ENCODE measurements around the gene SLC39A12. TPM values are rescaled to one million over a fixed set of nuclear protein-coding genes. Genes with fewer than 3 reads are reported as not detected.

The SLC39A12 gene
- total RNA-seq, 1 donor, result not detected

DNA sequence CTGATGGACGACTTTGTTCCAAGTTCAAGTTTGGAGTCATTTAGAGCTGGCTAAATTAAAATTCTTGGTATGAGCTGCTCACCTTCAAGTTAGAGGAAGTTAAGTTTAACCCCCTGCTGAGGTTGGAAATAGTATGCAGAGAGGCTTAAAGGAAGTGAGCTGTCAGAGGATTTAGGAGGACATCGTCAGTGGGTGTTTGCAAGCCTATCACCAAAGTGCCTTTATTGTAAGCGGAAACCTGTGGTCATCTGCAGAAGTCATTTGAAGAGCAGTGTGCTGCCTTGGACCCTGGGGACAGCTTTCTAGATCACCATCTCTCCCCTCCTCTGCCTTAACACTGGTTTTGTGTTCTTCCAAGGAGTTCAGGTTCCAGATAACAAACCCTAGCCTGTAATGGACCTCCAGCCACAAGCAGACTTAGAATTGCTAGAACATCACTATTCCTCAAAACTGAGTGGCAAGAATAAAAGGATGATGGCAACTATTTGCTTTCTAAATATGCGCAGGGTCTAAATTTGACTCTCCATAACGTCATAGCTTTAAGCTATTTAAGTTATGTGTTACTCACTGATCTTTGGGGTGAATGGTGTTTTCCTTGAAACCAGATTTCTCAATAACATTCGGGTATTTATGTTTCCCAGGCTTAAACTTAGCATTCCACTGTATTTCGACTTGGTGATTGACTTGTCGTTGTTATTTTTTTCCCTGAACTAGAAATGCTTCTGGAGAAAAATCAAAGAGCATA is 93.4 kb downstream of the SLC39A12 start:
- TF ChIP-seq, protein P1, sequence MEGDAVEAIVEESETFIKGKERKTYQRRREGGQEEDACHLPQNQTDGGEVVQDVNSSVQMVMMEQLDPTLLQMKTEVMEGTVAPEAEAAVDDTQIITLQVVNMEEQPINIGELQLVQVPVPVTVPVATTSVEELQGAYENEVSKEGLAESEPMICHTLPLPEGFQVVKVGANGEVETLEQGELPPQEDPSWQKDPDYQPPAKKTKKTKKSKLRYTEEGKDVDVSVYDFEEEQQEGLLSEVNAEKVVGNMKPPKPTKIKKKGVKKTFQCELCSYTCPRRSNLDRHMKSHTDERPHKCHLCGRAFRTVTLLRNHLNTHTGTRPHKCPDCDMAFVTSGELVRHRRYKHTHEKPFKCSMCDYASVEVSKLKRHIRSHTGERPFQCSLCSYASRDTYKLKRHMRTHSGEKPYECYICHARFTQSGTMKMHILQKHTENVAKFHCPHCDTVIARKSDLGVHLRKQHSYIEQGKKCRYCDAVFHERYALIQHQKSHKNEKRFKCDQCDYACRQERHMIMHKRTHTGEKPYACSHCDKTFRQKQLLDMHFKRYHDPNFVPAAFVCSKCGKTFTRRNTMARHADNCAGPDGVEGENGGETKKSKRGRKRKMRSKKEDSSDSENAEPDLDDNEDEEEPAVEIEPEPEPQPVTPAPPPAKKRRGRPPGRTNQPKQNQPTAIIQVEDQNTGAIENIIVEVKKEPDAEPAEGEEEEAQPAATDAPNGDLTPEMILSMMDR (IDR thresholded peaks at IDR 0.05; ENCODE audit: insufficient read depth, low read length), result no peak
- DNase-seq (ENCODE audit: low read depth), result peak; percentile 31

DNA sequence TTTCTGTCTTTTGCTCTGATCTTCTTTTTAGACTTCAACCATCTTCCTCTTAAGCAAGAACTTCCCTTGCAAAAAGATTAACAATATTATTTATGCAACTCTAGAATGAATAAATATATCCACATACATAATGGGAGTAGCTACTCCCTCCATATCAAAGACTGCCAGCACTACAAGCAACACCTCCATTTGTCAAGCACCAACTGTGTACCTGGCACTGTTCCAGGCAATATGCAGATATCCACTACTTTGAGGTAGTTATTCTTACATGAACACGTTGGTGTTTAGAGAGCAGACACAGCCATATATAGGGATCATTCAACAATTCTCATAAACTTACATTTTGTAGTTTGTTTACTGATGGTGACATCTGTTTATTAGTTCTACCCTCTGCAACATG is 104.9 kb downstream of the SLC39A12 start:
- DNase-seq (ENCODE audit: low read depth), result no peak
- no peak overlapping the region for H3K4me3 ChIP-seq (ENCODE audit: low read depth, low read length)
- TF ChIP-seq, protein P1 (IDR thresholded peaks at IDR 0.05; ENCODE audit: insufficient read depth, low read length), result no peak

More for the DNA sequence above, 93.4 kb downstream of the SLC39A12 start:
- H3K4me3 ChIP-seq (ENCODE audit: low read depth, low read length), result no peak overlapping the region

DNA sequence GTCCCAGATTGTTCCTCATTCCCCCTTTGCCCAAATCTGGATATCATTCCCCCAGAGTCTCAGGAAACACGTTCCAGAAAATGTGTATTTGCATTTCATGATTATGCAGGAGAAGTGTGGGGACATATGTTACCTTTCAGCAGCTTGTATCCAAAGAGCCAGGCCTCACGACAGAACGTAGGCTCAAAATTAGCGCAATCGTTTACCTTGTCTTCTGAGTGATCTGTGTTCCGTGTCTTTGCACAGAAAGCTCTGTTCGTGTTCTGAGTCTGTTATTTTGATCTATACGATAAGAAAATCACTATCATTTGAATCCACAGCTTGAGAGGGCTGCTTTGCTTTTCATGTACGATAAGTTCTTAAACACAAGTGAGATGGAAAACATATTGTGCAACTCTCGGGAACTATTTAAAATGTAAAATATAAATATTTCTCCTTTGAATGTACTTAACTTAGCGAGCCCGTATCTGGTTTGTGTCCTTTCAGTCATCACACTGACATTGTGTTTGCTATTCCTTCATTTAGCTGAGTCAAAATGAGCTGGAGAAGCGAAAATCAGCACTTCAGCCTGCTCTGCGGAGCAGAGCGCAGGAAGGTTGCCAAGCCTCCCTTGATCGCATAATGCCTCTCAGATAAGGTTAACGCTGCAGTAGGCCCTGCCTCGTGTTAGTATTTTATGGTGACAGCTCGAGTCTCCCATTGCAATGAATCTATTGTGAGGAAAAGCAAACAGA is 108.3 kb downstream of the SLC39A12 start:
- peak; percentile 90 for DNase-seq (ENCODE audit: low read depth)
- TF ChIP-seq, protein P1 (IDR thresholded peaks at IDR 0.05; ENCODE audit: insufficient read depth, low read length), result no peak
- no peak overlapping the region for H3K4me3 ChIP-seq (ENCODE audit: low read depth, low read length)

DNA sequence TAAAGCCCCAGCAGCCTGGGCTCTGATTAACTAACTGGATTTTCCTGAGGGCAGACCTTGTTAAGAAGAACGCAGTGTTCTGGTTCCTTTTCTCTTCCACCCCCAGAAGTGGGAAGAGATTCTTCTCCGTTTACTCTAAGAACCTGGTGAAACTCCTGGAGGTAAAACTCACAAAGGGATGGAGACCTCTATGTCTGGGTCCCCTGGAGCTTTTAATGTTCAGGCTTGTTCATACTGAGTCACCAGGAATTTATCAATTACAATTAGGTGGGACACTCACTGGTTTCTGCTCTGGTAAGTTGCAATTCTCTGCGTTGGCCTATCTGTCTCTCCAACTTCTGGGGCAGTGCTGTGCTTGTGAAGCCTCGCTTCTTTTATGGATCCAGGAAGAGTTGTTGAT is 115.2 kb downstream of the SLC39A12 start:
- no peak for DNase-seq (ENCODE audit: low read depth)
- TF ChIP-seq, protein P1 (IDR thresholded peaks at IDR 0.05; ENCODE audit: insufficient read depth, low read length), result no peak
- no peak overlapping the region for H3K4me3 ChIP-seq (ENCODE audit: low read depth, low read length)

DNA sequence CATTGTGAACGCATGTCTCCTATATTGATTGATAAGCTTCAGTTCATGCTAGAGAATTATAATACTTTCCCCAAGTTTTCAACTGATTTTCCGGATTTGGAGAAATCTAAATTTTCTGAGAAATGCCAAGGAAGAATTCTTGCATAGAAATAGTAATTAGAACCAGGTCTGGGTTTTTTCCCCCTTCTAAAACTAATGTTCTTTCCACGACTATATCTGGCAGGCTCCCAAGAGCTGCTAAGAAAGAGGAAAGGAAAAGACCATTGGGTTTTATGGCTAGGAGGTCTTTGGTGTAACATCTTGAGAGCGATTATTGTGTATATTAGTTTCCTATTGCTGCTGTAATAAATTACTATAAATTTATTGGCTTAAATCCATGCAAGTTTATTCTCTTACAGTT is 116.7 kb downstream of the SLC39A12 start:
- no peak for DNase-seq (ENCODE audit: low read depth)
- TF ChIP-seq, protein P1 (IDR thresholded peaks at IDR 0.05; ENCODE audit: insufficient read depth, low read length), result no peak

DNA sequence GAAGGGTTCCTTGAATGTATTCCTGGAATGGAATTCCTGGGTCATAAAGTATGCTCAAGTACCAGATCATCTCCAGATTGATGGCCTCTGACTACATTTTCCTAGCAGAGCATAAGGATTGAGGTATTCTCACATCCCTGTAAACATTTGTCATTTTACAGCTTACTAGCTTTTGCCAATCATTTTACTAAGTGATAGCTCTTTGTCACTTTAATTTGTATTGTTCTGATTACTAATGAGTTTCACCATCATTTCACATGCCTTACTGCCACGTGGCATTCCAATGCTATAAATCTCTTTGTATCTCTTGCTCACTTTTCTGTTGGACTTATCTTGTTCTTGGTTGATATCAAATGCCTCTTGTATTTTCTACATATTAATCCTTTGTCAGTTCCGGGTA is 119.9 kb downstream of the SLC39A12 start:
- TF ChIP-seq, protein P1 (IDR thresholded peaks at IDR 0.05; ENCODE audit: insufficient read depth, low read length), result no peak
- peak; percentile 20 for DNase-seq (ENCODE audit: low read depth)
- H3K4me3 ChIP-seq (ENCODE audit: low read depth, low read length), result no peak overlapping the region

More for the DNA sequence above, 116.7 kb downstream of the SLC39A12 start:
- H3K4me3 ChIP-seq (ENCODE audit: low read depth, low read length), result no peak overlapping the region
